ENCODE results near the gene C5orf47. TPM values are rescaled to one million over a fixed set of nuclear protein-coding genes. Genes with fewer than 3 reads are reported as not detected.

Gene C5orf47
- total RNA-seq: not detected in 2 replicates

DNA sequence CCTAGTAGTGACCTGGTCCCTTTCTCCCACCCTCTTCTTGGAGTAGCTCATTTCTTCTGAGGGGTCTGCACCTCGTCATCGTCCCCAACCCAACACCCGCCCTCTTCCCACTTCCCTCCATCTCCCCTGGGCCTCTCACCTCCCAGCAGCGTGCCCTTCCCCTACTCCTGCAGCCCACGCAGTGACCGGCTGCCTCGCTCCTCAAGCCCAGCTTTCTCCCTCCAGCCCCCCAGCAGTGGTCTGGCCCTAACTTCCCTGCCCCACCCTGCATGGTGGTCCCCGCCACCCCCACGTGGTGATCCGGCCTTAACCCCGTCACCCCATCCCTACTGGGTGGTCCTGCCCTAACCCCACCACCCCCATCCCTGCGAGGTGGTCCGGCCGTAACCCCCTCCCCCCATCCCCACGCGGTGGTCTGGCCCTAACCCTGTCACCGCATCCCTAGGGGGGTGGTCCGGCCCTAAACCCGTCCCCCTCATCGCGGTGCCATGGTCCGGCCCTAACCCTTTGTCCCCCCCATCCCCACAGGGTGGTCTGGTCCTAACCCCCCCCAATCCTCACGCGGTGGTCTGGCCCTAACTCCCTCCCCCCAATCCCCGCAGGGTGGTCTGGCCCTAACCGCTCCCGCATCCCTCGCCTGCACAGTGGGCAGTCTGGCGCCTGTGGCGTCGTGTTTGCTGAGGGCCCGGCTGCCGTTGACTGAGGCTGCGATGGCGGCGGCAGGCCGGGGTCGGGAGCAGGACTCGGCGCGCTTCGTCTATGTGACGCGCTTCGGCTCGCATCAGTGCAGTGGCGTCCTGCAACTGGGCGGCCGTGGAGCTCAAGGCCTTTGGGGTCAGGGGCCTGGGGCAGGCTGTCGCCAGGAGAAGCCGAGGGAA is at the start of gene C5orf47:
Gene C5orf47 (plus strand): TSS at position 617 of the 878 bp plus-strand sequence. CDS start 94 bp downstream, at position 711.

DNA sequence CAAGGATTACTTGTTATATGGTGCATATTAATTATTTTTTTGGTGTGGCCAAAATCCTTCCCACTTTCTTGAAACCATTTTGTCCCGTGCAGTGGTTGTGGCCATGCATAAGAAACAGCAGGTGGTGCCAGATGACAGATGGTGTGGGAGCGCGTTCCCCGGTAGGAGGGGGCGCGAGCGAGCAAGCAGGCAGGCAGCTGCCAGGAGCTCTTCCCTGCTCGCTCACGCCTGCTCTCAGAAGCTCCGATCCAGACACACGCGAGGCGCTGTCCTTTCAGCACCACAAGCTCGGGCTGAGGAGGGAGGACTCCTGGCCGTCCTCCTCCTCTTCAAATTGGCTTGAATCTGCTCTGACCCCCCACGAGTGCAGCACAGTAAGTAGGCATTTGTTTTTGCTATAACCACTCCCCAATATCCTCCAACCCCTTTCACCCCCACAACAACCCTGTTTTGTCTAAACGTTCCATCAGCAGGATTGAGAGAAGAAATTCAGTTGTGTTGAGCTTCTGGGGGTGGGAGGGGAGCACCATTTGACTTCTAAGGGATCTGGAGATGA is 56.6 kb downstream of the C5orf47 start, which contains the start of gene NSG2:
Gene NSG2 (plus strand): TSS at position 237 of the 556 bp plus-strand sequence. CDS start 1,050 bp downstream, outside the sequence.

Other genes with a start within 250 kb of the C5orf47 start
- 6.1 and 11.6 TPM in 2 replicates for gene CPEB4, start 100.8 kb upstream of the C5orf47 start, total RNA-seq
- not detected in 2 replicates for gene NSG2, start 56.5 kb downstream of the C5orf47 start, total RNA-seq

All from pericardium fibroblast (primary cell).